K562 (cell line): ENCODE data around the gene NIFK. TPM values are rescaled to one million over a fixed set of nuclear protein-coding genes. Genes with fewer than 3 reads are reported as not detected.

Experiments
- BRD4 ChIP-seq: fragments of 200-600 bp; sonication (generic); IDR thresholded peaks from 2 replicates; pipeline ENCODE4 v1.6.1; 2017; ENCODE audit warnings: inconsistent platforms
- CBX1 ChIP-seq: sonication (generic); IDR thresholded peaks from 2 replicates; pipeline ENCODE4 v1.6.1; 2016; ENCODE audit warnings: antibody characterized with exemption, low read depth, mild to moderate bottlenecking
- CHD2 ChIP-seq: IDR thresholded peaks from 2 replicates; pipeline ENCODE4 v1.6.1; 2011; ENCODE audit warnings: low read depth, low read length
- CREB1 ChIP-seq, 2 experiments: sonication (generic) in 1 of 2; formaldehyde crosslinking in 1 of 2; IDR thresholded peaks; 2 replicates each; pipeline versions ENCODE4 v1.6.1 to v1.8.0; 2012 to 2022; ENCODE audit warnings: inconsistent platforms in 1 of 2, mild to moderate bottlenecking in 1 of 2, missing genetic modification reagents in 1 of 2, moderate library complexity in 1 of 2
- DIDO1 ChIP-seq: fragments of 450-650 bp; IDR thresholded peaks from 2 replicates; pipeline ENCODE4 v1.6.1; 2016; ENCODE audit warnings: low read depth, missing biosample characterization, missing genetic modification characterization
- HDAC6 ChIP-seq: IDR thresholded peaks from 2 replicates; pipeline ENCODE4 v1.6.1; 2012; ENCODE audit warnings: low read depth, mild to moderate bottlenecking, control low read depth, inconsistent platforms, low read length, moderate library complexity
- HIVEP1 ChIP-seq: fragments of 250-450 bp; sonication (Bioruptor Pico); IDR thresholded peaks from 2 replicates; pipeline ENCODE4 v1.4.0; 2020; ENCODE audit warnings: mild to moderate bottlenecking
- KAT7 ChIP-seq: sonication (generic); formaldehyde crosslinking; IDR thresholded peaks from 2 replicates; pipeline ENCODE4 v1.8.0; 2022; ENCODE audit warnings: missing genetic modification reagents, mild to moderate bottlenecking, borderline replicate concordance
- MAFF ChIP-seq: IDR thresholded peaks from 2 replicates; pipeline ENCODE4 v1.6.1; 2012; ENCODE audit warnings: low read length, improper control_type of control experiment
- NEUROD1 ChIP-seq: fragments of 150-350 bp; IDR thresholded peaks from 2 replicates; pipeline ENCODE4 v1.6.1; 2014; ENCODE audit warnings: borderline replicate concordance, low read length, low read depth; ENCODE audit not compliant: partially characterized antibody
- NFIX ChIP-seq: fragments of 250-450 bp; sonication (Bioruptor Pico); IDR thresholded peaks from 2 replicates; pipeline ENCODE4 v1.4.0; 2020; ENCODE audit warnings: low read depth, mild to moderate bottlenecking, moderate library complexity
- NRF1 ChIP-seq, 2 experiments: fragments of 450-650 bp; IDR thresholded peaks in 1 of 2; conservative IDR thresholded peaks in 1 of 2; 2 replicates each; pipeline ENCODE4 v1.6.1; 2014; ENCODE audit warnings: mild to moderate bottlenecking in 2 of 2
- POLR3G ChIP-seq: IDR thresholded peaks from 2 replicates; pipeline ENCODE4 v1.6.1; 2011; ENCODE audit not compliant: insufficient read length, insufficient replicate concordance; ENCODE audit errors: extremely low read depth
- PTRF ChIP-seq: fragments of 450-650 bp; IDR thresholded peaks from 2 replicates; pipeline ENCODE4 v1.6.1; 2016; ENCODE audit warnings: mild to moderate bottlenecking, missing genetic modification characterization, missing compliant biosample characterization
- PYGO2 ChIP-seq: fragments of 450-650 bp; IDR thresholded peaks from 2 replicates; pipeline ENCODE4 v1.6.1; 2016; ENCODE audit warnings: mild to moderate bottlenecking, missing genetic modification characterization, moderate library complexity, missing compliant biosample characterization
- TFAM ChIP-seq: fragments of 250-450 bp; sonication (Bioruptor Pico); conservative IDR thresholded peaks from 2 replicates; pipeline ENCODE4 v1.5.0; 2021; ENCODE audit warnings: mild to moderate bottlenecking, moderate library complexity
- ZBTB7A ChIP-seq: IDR thresholded peaks from 2 replicates; pipeline ENCODE4 v1.6.1; 2011; ENCODE audit warnings: low read depth, mild to moderate bottlenecking, low read length, moderate library complexity, borderline replicate concordance; ENCODE audit not compliant: control insufficient read depth
- ZFX ChIP-seq: sonication (generic); formaldehyde crosslinking; IDR thresholded peaks from 2 replicates; pipeline ENCODE4 v1.8.0; 2022; ENCODE audit warnings: mild to moderate bottlenecking, missing genetic modification reagents, moderate library complexity
- ZNF12 ChIP-seq: sonication (generic); formaldehyde crosslinking; IDR thresholded peaks from 2 replicates; pipeline ENCODE4 v1.4.0; 2020; ENCODE audit warnings: mild to moderate bottlenecking, missing genetic modification reagents
- ZNF507 ChIP-seq: conservative IDR thresholded peaks from 2 replicates; pipeline ENCODE4 v1.6.1; 2017; ENCODE audit warnings: missing genetic modification characterization, missing compliant biosample characterization
- ZNF644 ChIP-seq: fragments of 200-800 bp; sonication (Bioruptor generic); IDR thresholded peaks from 2 replicates; pipeline ENCODE4 v1.6.1; 2016; ENCODE audit warnings: low read depth, missing genetic modification characterization, missing compliant biosample characterization
- polyA plus RNA-seq, 8 experiments: library from polyadenylated mRNA; depleted of rRNA in 4 of 8; stranded (reverse) in 5 of 8; unstranded in 3 of 8; fragments of >200 nt; fragmentation: Nextera tagmentation in 2 of 8; fragmentation: Illumina TruSeq in 1 of 8; extraction: Ambion mirVana in 2 of 8; extraction: Trizol in 1 of 8; gene quantifications; 2 replicates each; pipeline versions ENCODE4 v1.2.1 to v1.2.3, GENCODE V29; 2011 to 2014; ENCODE audit warnings: inconsistent platforms in 1 of 8, missing spikeins in 1 of 8
- total RNA-seq, 7 experiments: library from RNA; depleted of rRNA in 6 of 7; stranded (reverse); fragments of >200 nt in 6 of 7; fragmentation: Illumina TruSeq in 2 of 7; extraction: Trizol in 2 of 7; gene quantifications; 2 replicates each; pipeline versions ENCODE4 v1.2.1 to v1.2.3, GENCODE V29; 2011 to 2021; ENCODE audit warnings: low replicate concordance in 1 of 7
- TF ChIP-seq, protein P1 (sequence below): fragments of 450-650 bp; IDR thresholded peaks from 2 replicates; pipeline ENCODE4 v1.6.1; 2017; ENCODE audit warnings: mild to moderate bottlenecking, moderate library complexity
- TF ChIP-seq, protein P2 (sequence below): fragments of 250-450 bp; sonication (Bioruptor Pico); IDR thresholded peaks from 2 replicates; pipeline ENCODE4 v1.8.0; 2022; ENCODE audit warnings: moderate library complexity, mild to moderate bottlenecking, inconsistent platforms

The NIFK gene
- total and polyA plus RNA-seq, 9 of the 15 experiments (the other 6 are each of a cell fraction or from before 2014, with no cell fraction given): 60.2 to 426 (median 183) TPM

DNA sequence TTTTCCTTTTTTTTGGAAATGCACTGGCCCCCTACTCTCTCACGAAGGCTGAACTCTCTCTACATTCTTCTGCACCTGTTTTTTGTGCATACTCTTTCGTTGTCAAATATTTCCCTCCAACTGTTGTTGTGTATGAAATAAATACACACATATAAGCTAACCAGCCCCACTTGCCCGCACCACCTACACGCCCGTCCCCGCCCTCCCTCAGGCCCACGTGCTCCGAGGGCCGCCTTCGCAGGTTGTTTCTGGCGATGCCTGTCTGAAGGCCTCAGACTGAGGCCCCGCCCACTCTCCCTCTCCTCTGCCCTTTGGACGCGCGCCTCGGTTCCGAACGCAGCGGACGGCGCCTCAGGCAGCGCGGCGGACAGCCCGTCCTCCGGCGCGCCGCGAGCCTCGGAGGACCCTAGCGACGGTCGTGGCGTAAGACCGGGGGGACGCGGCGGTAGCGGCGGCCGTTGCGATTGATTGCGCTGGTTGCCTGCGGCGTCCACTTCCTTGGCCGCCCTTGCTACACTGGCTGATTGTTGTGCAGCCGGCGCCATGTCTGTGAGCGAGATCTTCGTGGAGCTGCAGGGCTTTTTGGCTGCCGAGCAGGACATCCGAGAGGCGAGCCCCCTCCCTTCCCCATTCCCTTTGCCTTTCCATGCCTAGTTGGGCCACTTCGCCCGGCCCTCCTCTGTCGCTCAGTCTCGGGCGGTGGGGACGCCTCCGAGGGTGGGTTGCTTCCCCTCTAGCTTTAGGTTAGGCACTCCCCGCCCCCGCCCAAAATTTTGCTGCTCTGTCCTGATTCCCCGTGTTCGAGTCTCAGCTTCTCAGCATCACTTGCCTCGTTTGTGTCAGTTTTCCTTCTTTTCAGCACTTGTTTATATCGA lies 18.8 kb upstream of the NIFK start, which contains the start of gene TSN (continued):
- TF ChIP-seq DIDO1 (peak; percentile 98), TFAM (CRISPR knock-in tag) (no peak), POLR3G (no peak), ZFX (peak; percentile 50; the same call in 1 of the 2 replicates), BRD4 (no peak), PTRF (tag) (no peak), ZNF507 (no peak), ZNF12 (CRISPR knock-in tag) (no peak), NRF1 (conservative IDR thresholded peaks at IDR 0.05 in 1 of 2, IDR thresholded peaks at IDR 0.05 in 1 of 2) (peak; percentile 46 to 65; a peak in 3 of 4 replicates), KAT7 (CRISPR knock-in tag) (peak; percentile 54; the same call in 1 of the 2 replicates), MAFF (no peak), CHD2 (no peak), NEUROD1 (peak; percentile 99), ZBTB7A (0 out of 2 replicates have a peak, but pooled peaks have one; percentile 18), PYGO2 (no peak), HIVEP1 (no peak), HDAC6 (peak; percentile 98), NFIX (CRISPR knock-in tag) (no peak), CREB1 (IDR thresholded peaks at IDR 0.05) (peak; percentile 84), CREB1 (CRISPR knock-in tag; IDR thresholded peaks at IDR 0.05) (peak; percentile 88), CBX1 (no peak), ZNF644 (tag) (no peak)
- TF ChIP-seq, protein P1, sequence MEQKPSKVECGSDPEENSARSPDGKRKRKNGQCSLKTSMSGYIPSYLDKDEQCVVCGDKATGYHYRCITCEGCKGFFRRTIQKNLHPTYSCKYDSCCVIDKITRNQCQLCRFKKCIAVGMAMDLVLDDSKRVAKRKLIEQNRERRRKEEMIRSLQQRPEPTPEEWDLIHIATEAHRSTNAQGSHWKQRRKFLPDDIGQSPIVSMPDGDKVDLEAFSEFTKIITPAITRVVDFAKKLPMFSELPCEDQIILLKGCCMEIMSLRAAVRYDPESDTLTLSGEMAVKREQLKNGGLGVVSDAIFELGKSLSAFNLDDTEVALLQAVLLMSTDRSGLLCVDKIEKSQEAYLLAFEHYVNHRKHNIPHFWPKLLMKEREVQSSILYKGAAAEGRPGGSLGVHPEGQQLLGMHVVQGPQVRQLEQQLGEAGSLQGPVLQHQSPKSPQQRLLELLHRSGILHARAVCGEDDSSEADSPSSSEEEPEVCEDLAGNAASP: no peak
- TF ChIP-seq, protein P2, sequence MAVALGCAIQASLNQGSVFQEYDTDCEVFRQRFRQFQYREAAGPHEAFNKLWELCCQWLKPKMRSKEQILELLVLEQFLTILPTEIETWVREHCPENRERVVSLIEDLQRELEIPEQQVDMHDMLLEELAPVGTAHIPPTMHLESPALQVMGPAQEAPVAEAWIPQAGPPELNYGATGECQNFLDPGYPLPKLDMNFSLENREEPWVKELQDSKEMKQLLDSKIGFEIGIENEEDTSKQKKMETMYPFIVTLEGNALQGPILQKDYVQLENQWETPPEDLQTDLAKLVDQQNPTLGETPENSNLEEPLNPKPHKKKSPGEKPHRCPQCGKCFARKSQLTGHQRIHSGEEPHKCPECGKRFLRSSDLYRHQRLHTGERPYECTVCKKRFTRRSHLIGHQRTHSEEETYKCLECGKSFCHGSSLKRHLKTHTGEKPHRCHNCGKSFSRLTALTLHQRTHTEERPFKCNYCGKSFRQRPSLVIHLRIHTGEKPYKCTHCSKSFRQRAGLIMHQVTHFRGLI (CRISPR knock-in tag): no peak
